GM21786 (cell line): ENCODE measurements around the gene UBQLN4.

Source experiments
- ATAC-seq: cut with Tn5 transposase; IDR thresholded peaks from one replicate; pipeline ENCODE4 v1.9.1; 2021; ENCODE audit not compliant: unreplicated experiment

Gene UBQLN4

GRCh38 chr1:156019946-156020292, 33.7 kb downstream of the UBQLN4 start:
- ATAC-seq = no peak

- no peak for ATAC-seq
Observed at GRCh38 chr1:156014829-156015228, 38.8 kb downstream of the UBQLN4 start.

GRCh38 chr1:156012051-156012817, 41.4 kb downstream of the UBQLN4 start:
- ATAC-seq = peak; percentile 90

- ATAC-seq = no peak
Observed at GRCh38 chr1:156009404-156009803, 44.2 kb downstream of the UBQLN4 start.

- ATAC-seq = no peak
Observed at GRCh38 chr1:156006666-156007376, 46.8 kb downstream of the UBQLN4 start.

GRCh38 chr1:156004843-156005584, 48.6 kb downstream of the UBQLN4 start:
- no peak for ATAC-seq

- no peak for ATAC-seq
Observed at GRCh38 chr1:156003923-156004188, 49.7 kb downstream of the UBQLN4 start.

- no peak for ATAC-seq
Observed at GRCh38 chr1:156002188-156002911, 51.2 kb downstream of the UBQLN4 start.

- no peak for ATAC-seq
Observed at GRCh38 chr1:156001662-156002171, 51.9 kb downstream of the UBQLN4 start.

- no peak for ATAC-seq
Observed at GRCh38 chr1:156001021-156001661, 52.5 kb downstream of the UBQLN4 start.

GRCh38 chr1:155999964-156000363, 53.6 kb downstream of the UBQLN4 start:
- no peak for ATAC-seq

GRCh38 chr1:155996166-155996565, 57.4 kb downstream of the UBQLN4 start:
- no peak for ATAC-seq

- no peak for ATAC-seq
Observed at GRCh38 chr1:155993595-155993994, 60.0 kb downstream of the UBQLN4 start.

GRCh38 chr1:155990005-155990739, 63.4 kb downstream of the UBQLN4 start:
- ATAC-seq = no peak

GRCh38 chr1:155989242-155990004, 64.2 kb downstream of the UBQLN4 start:
- ATAC-seq = peak; percentile 53
